ENCODE data around the gene SKAP2. TPM values are rescaled to one million over a fixed set of nuclear protein-coding genes. Genes with fewer than 3 reads are reported as not detected.

The SKAP2 gene
- total RNA-seq, 1 donor from 2014 or later, result 11.7 TPM

DNA sequence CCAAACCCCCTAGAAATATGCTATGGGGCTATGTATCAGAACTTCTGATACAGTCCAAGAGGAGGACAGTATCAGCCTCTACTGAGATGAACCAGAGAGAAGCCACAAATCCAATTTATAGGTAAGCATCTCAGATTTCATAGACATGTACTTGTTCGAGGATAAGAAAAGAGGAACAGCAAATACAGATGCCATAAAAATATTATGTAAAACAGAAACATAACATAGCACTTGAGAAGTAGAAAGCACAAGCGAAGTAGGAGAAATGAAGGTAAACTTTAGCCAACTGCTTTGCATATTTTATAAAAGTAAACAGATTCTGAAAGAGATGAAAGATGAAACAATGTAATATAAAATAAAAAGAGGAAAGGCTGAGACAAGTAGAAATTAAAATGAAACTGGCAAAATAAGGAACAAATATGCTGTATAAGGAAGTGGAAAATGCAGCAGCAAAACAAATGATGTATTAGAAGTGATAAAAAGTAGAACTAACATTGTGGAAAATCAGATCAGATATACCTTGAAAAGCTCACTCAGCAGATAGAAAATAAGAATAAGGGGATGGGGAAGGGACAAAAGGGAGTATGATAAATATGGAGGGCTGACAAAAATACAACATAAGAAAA, 135.1 kb downstream of the SKAP2 start:
- Mint-ChIP-seq H3K4me3 (ENCODE audit: unreplicated experiment) (no peak overlapping the region), H3K27ac (ENCODE audit: unreplicated experiment) (no peak overlapping the region), H3K9me3 (ENCODE audit: unreplicated experiment) (no peaks in the 10 kb centered on the region), H3K36me3 (ENCODE audit: unreplicated experiment) (peaks cover 2% of the 10 kb centered on the region), H3K4me1 (ENCODE audit: unreplicated experiment) (no peaks in the 10 kb centered on the region), H3K27me3 (ENCODE audit: unreplicated experiment) (peaks cover 47% of the 10 kb centered on the region)
- TF ChIP-seq, protein P1, sequence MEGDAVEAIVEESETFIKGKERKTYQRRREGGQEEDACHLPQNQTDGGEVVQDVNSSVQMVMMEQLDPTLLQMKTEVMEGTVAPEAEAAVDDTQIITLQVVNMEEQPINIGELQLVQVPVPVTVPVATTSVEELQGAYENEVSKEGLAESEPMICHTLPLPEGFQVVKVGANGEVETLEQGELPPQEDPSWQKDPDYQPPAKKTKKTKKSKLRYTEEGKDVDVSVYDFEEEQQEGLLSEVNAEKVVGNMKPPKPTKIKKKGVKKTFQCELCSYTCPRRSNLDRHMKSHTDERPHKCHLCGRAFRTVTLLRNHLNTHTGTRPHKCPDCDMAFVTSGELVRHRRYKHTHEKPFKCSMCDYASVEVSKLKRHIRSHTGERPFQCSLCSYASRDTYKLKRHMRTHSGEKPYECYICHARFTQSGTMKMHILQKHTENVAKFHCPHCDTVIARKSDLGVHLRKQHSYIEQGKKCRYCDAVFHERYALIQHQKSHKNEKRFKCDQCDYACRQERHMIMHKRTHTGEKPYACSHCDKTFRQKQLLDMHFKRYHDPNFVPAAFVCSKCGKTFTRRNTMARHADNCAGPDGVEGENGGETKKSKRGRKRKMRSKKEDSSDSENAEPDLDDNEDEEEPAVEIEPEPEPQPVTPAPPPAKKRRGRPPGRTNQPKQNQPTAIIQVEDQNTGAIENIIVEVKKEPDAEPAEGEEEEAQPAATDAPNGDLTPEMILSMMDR (IDR thresholded peaks at IDR 0.05), result no peak
- DNase-seq (ENCODE audit: extremely low spot score, unreplicated experiment), result no peak

DNA sequence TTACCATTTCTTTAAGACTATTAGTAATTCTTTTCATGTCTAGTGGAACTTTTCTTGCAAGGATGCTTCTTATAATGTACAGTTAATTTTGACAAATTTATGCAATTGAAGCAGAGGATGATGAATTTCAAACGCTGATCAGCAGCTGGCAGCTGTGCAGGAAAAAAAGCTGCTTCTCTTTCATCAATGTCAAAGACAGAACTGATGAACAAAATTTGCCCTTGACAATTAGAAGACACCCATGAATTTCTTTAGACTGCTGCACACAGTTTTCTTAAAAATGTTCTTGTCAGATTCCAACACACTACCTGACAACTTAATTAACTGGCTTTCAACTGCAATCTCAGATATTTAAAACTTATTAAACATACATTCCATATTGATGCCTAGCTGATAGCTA, 138.3 kb downstream of the SKAP2 start:
- DNase-seq (ENCODE audit: extremely low spot score, unreplicated experiment), result no peak
- TF ChIP-seq, protein P1 (IDR thresholded peaks at IDR 0.05), result no peak
- H3K9me3 Mint-ChIP-seq (ENCODE audit: unreplicated experiment), result no peaks in the 10 kb centered on the region
- peaks cover 28% of the 10 kb centered on the region for H3K27me3 Mint-ChIP-seq (ENCODE audit: unreplicated experiment)
- H3K4me1 Mint-ChIP-seq (ENCODE audit: unreplicated experiment), result no peaks in the 10 kb centered on the region
- H3K36me3 Mint-ChIP-seq (ENCODE audit: unreplicated experiment), result peaks cover 2% of the 10 kb centered on the region
- H3K4me3 Mint-ChIP-seq (ENCODE audit: unreplicated experiment), result no peak overlapping the region
- no peak overlapping the region for H3K27ac Mint-ChIP-seq (ENCODE audit: unreplicated experiment)

DNA sequence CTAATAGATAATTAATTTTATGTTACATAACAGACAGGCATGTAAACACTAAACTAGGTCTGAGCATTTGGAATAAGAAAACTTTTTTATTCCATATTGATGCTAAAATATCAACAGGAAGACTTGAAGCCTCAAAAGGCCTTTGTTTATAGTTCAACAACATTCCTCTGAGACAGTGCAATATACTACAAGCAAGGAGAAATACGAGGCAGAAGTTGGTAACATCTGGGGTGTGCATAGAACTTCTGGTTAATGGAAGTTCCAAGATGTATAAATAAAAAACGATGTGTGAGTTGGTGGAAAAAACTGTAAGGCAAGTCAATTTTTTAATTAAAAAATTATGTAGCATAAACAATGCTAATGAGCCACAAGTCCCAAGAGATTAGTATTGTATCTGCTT, 139.6 kb downstream of the SKAP2 start:
- Mint-ChIP-seq H3K4me1 (ENCODE audit: unreplicated experiment) (no peaks in the 10 kb centered on the region), H3K36me3 (ENCODE audit: unreplicated experiment) (peaks cover 2% of the 10 kb centered on the region), H3K27me3 (ENCODE audit: unreplicated experiment) (peaks cover 24% of the 10 kb centered on the region), H3K4me3 (ENCODE audit: unreplicated experiment) (no peak overlapping the region), H3K27ac (ENCODE audit: unreplicated experiment) (no peak overlapping the region), H3K9me3 (ENCODE audit: unreplicated experiment) (no peaks in the 10 kb centered on the region)
- DNase-seq (ENCODE audit: extremely low spot score, unreplicated experiment), result no peak
- TF ChIP-seq, protein P1 (IDR thresholded peaks at IDR 0.05), result no peak

DNA sequence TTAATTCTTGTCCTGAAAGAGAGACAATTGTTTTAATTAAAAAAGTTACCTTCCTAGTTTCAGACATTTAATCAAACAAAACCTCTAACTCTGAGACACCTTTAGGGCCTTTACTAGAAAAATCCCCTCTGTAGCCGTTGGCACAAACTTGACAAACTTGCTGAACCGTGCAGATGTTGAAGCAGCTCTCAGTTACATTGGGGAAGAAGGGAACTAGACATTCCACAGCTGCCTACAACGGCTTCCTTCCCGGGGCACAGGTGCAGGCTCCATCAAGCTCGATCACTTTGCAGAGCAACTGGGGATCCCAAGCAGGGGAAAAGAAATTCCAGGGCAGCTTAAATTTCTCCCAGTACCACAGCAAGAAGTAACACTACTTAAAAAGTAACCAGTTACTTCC, 141.3 kb downstream of the SKAP2 start:
- TF ChIP-seq, protein P1 (IDR thresholded peaks at IDR 0.05), result no peak
- no peak for DNase-seq (ENCODE audit: extremely low spot score, unreplicated experiment)
- Mint-ChIP-seq H3K9me3 (ENCODE audit: unreplicated experiment) (no peaks in the 10 kb centered on the region), H3K27me3 (ENCODE audit: unreplicated experiment) (peaks cover 10% of the 10 kb centered on the region), H3K4me1 (ENCODE audit: unreplicated experiment) (no peaks in the 10 kb centered on the region), H3K27ac (ENCODE audit: unreplicated experiment) (no peak overlapping the region), H3K36me3 (ENCODE audit: unreplicated experiment) (no peaks in the 10 kb centered on the region), H3K4me3 (ENCODE audit: unreplicated experiment) (no peak overlapping the region)

DNA sequence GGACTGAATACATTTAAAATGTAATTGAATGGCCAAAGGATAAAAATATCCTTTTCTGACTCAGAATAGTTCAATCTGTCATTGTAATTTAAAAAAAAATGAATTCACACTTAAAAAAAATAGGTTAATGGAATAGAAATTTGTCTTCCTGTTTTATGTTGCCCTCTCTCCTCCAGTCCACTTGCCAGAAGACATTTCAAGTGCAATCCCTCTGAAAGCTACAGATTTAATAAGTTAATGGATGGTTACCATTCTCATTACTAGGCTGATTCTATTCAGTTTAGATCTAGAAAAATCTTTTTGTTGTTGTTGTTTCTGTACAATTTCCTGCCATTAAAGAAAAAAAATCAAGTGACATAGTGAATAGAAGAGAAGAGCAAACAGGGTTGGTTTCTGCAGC, 142.9 kb downstream of the SKAP2 start:
- H3K4me1 Mint-ChIP-seq (ENCODE audit: unreplicated experiment), result no peaks in the 10 kb centered on the region
- H3K36me3 Mint-ChIP-seq (ENCODE audit: unreplicated experiment), result no peaks in the 10 kb centered on the region
- peaks cover 9% of the 10 kb centered on the region for H3K27me3 Mint-ChIP-seq (ENCODE audit: unreplicated experiment)

More for the DNA sequence above, 142.9 kb downstream of the SKAP2 start:
- TF ChIP-seq, protein P1 (IDR thresholded peaks at IDR 0.05), result no peak
- Mint-ChIP-seq H3K4me3 (ENCODE audit: unreplicated experiment) (no peak overlapping the region), H3K9me3 (ENCODE audit: unreplicated experiment) (no peaks in the 10 kb centered on the region), H3K27ac (ENCODE audit: unreplicated experiment) (no peak overlapping the region)
- DNase-seq (ENCODE audit: extremely low spot score, unreplicated experiment), result no peak

Data from osteocyte (in vitro differentiated cells).